GM18873 (cell line): ENCODE data around the gene ANXA2.

Source experiments
- ATAC-seq: cut with Tn5 transposase; IDR thresholded peaks from one replicate; pipeline ENCODE4 v1.9.1; 2021; ENCODE audit warnings: mild to moderate bottlenecking, moderate library complexity, moderate number of reproducible peaks; ENCODE audit not compliant: unreplicated experiment, low FRiP score

Gene ANXA2

GRCh38 chr15:60318216-60318867 lies 79.4 kb downstream of the ANXA2 start:
- no peak for ATAC-seq

GRCh38 chr15:60316961-60317360 lies 80.8 kb downstream of the ANXA2 start:
- ATAC-seq = no peak

GRCh38 chr15:60315878-60316277 lies 81.9 kb downstream of the ANXA2 start:
- ATAC-seq = no peak

- ATAC-seq = no peak
Measured at GRCh38 chr15:60313906-60314305, 83.9 kb downstream of the ANXA2 start.

- no peak for ATAC-seq
Measured at GRCh38 chr15:60307034-60307433, 90.8 kb downstream of the ANXA2 start.

- no peak for ATAC-seq
Measured at GRCh38 chr15:60301024-60301423, 96.8 kb downstream of the ANXA2 start.

GRCh38 chr15:60299452-60300047 lies 98.2 kb downstream of the ANXA2 start:
- ATAC-seq = no peak
